Stimulated activated CD8-positive, alpha-beta memory T cell treated with anti-CD3 and anti-CD28 coated beads, Interleukin-2, amount 100 ng/mL, for 48 hours (primary cell): ENCODE data around the gene NR5A1.

ENCODE experiments used
- DNase-seq, 2 donors: peaks; one replicate each; pipeline ENCODE4 v3.0.0-alpha.2; 2020; ENCODE audit warnings: low read depth in 2 of 2

NR5A1 gene

DNA sequence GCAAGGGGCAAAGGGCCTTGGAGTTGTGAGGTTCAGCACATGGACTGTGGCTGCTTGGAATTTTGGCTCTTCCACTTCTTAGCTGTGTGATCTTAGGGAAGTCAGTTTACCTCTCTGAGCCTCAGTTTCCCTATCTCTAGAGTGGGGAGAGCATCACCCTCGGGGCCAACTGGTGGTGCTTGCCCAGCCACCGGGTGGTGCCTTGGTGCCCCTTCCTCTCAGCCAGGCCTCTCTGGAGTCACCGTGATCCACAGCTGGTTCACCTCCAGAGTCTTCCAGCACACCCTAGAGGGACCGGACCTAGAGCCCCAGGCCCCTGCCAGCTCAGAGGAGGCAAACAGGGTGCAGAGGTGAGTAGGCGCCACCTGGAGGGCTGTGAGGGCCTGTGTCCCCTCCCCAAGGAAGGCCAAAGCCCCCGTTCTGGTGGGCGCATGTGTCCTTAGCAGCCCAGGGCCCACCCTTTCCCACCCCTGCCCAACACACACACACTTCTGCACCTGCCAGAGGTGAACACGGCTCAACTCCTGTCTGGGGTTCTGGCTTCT, 49.2 kb downstream of the NR5A1 start:
- no peak for DNase-seq

DNA sequence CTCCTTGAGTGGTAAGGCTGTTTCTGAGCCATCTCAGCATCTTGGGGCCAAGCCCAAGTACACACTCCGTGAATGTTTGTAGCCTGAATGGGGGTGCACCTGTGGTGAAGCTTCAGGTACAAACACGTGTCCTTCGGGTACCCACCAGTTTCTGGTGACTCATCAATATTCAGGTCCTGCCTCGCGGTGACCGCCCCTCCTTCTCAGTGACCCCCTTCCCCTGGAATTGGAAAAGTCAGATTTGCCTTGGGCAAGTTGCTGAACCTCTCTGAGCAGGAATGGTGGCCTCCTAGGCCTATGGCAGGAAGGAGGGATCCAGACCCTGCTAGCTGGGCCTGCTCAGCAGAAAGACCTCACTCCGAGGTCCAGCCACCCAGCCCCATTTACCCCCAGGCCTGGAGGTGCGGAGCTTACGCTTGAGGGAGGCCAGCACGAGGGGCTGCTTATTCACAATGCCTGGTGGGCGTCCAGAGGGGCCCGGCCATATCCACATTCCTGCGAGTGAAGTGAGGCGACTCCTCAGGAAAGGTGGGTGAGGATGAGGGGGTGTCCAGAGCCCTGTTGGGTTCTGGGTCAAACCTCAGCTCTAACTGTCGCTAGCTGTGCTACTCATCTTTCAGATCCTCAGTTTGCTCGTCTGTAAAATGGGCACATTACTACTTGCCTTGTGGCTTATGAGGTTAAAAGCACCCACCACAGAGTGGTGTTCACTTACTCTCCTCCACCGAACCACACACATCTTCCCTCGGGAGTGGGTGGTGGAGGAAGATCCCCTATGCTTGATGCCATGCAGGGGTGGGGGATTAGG, 49.9 kb downstream of the NR5A1 start:
- no peak for DNase-seq

DNA sequence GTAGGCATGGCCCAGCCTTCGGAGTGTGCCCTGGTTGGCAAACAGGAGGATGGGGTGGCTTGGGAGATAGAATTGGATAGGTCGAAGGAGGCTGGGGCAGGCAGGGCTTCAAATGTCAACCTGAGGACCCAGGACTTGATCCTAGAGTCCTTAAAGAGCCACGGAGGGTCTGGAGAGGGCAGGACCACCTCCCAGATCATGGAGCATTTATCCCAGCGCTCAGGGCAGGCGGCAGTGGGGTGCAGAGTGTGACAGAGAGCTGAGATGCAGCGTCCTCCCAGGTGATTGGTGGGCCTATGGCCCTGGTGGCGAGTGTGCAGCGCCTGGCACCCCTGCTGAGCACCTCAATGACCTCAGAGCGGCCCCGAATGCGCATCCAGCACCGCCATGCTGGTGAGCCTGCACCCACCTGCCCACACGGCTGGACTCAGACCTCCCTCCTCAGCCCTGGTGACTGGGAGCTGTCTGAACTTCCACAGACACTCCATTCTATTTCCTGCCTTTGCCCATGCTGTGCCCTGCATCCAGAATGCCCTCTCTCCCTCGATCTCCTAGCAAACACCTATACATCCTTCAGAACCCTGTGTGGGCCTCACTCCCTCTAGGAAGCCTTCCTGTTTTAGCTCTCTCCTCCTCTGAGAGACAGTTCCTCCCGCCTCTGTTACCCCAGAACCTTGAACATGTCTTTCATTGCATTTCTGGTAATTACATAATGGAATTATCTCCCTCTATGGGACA, 50.7 kb downstream of the NR5A1 start:
- no peak for DNase-seq

DNA sequence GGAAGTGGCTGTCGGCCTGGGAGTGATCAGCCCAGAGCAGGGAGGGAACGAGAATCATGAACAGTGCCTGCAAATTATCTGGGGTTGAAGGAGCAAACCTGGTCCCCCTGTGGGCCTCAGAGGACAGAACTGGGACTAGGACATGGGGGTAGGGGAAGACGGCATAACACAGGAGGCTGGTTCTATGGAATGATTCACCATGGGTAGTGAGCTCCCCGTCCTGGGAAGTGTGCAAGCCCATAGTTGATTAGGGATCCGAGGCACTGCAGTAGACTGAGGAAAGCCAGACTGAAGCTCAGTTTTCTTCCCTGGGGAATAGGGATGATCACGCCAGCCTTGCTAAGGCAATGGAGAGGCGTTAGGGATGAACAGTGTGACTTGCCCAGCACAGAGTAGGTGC, 51.4 kb downstream of the NR5A1 start:
- no peak for DNase-seq

DNA sequence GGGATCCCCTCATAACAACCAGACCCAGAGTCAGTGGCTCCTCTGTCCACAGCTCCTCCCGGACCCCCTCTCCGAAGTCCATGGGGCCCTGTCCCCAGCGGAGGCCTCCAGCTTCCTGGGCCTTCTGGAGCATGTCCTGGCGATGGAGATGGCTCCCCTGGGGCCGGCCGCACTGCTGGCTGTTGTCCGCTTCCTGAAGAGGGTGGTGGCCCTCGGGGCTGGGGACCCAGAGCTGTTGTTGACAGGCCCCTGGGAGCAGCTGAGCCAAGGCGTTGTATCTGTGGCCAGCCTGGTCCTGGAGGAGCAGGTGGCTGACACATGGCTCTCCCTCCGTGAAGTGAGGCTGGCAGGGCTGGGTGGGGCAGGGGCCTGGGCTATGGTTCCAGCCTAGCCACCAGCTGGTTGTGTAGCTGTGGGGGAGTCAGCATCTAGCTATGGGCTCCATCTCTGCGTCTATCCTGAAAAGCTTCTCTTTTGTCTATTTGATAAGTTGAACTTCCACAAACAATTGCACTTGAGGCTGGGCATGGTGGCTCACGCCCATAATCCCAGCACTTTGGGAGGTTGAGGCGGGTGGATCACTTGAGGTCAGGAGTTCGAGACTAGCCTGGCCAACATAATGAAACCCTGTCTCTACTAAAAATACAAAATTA, 52.3 kb downstream of the NR5A1 start:
- DNase-seq, result no peak

DNA sequence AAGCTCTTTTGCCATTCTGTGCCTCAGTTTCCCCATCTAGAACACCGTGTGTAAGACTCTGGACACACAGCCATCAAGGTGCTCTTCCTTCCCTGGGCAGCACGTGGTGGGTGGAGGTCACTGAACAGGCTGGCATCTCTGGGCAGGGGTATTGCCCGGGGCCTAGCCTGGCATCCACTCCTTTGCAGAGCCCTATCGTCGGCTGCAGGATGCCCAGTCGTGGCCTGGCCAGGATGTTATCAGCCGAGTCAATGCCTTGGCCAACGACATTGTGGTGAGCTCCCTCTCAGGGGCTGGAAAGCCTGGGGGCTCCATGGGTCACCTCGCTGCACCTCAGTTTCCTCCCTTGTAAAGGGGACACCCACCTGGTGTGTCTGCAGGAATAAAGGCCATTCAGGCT, 52.9 kb downstream of the NR5A1 start:
- DNase-seq, result no peak

DNA sequence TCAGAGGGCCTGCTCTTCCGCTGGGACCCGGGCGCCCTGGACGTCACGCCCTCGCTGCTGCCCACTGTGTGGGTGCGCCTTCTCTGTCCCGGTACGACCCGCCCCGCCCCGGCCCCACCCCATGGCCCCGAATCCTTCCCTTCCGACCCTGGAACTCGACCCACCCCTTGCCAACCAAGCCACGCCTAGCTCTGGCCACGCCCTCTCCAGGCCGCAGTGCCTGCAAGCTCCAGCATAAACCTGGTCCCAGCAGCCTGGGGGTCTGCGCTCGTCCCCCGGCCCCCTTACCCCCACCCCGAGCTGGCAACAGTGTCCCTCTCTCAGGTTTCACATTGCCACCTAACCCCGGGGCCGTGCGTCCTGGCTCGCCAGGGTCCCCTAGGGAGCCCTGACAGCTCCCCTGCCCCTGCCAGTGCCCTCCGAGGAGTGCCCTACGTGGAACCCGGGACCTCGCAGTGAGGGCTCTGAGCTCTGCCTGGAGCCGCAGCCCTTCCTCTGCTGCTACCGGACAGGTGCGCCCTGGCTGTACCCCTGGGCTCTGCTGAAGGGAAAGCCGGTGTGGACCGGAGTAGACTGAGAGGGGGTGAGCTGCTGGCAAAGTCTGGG, 53.5 kb downstream of the NR5A1 start:
- DNase-seq, result peak in 1 of 2 donors; percentile 11

DNA sequence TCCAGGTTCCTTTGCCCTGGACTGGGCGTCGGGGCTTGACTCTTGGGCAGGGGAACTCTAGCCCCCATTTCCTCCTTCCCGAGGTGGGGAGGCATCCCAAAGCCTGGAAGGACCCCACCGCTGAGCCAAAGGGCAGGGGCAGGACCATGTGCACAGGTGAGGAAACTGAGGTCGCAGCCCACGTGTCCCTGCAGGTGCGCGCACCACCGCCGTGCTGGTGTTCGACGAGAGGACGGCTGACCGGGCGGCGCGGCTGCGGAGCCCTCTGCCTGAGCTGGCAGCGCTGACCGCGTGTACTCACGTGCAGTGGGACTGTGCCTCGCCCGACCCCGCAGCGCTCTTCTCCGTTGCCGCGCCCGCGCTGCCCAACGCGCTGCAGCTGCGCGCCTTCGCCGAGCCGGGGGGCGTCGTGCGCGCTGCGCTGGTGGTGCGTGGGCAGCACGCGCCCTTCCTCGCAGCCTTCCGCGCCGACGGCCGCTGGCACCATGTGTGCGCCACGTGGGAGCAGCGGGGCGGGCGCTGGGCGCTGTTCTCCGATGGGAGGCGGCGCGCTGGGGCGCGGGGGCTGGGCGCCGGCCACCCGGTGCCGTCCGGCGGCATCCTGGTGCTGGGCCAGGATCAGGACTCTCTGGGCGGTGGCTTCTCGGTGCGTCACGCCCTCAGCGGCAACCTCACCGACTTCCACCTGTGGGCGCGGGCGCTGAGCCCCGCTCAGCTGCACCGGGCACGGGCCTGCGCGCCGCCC, 54.2 kb downstream of the NR5A1 start:
- no peak for DNase-seq

DNA sequence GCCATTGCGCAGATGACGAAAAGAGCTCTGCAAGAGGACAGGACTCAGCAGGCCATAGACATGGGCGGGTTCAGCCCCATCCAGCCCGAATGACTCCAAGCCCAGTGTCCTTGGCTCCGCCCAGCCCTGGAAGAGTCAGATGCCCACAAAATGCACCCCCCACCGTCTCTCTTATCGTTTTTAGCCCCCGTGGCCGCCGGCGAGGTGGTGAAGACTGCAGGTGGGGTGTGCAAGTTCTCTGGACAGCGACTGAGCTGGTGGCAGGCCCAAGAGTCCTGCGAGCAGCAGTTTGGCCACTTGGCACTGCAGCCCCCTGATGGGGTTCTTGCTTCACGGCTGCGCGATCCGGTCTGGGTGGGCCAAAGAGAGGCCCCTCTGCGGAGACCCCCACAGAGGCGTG, 54.9 kb downstream of the NR5A1 start:
- DNase-seq, result no peak

DNA sequence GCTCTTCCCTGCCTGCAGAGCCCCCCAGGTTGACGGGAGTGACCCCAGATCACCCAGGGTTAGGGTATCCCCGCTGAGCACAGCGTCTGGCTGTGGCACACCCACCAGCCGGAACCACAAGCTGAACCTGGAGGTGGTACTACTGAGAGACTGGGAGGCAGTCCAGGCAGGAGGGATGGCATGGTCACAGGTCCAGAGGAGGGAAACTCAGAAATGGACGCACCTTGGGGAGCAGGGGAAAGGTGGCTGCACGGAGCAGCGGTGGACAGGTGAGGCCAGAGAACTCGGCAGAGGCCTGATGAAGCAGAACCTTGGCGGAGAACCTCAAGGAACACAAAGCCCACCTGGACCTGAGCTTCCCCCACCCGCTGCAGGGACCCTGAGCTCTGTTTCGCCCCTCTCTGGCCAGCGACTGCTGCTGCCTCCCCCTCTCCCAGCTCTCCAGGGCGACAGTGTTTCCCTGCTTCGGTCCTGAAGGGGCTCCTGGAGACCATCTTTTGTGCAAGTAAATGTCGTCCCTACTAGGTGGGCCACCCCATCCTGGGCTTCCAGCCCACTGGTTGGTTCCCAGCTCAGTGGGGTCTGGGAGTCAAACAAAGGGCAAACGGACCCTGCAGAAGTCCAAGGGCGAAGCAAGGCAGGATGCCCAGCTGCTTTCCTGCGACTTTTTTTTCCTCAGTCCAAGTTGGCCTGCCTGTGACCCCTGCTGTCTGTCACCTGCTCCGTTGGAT, 56.1 kb downstream of the NR5A1 start:
- DNase-seq, result no peak

DNA sequence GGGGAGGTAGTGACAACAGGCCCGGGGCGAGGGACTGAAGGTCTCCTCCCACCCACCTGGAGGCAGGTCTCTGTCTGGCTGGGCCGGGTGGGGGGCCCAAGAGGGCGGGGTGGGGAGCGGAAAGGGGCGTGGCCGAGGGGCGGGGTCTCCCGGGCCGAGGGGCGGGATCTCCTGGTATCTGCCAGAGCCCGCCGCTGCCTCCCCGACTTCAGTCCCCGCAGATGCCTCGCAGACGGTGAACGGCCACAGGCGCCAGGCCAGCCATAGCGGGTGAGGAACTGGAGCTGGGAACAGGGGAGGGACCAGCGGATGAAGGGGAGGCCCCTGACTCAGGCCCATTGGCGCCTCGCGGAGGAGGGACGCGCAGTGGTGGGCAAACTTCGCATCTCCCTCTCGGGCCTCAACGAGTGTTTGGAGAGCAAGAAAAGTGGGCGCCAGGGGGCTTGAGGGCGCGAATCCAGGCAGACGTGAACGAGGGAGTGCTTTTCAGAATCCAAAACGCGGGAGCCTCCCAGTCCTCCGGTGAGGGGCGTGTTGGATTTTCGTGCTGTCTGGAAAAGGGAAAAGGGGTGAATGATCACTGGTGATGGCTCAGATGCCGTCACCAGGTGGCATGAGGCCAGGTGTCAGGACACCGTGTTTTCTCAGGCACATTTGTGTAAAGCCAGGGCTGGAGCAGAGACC, 56.8 kb downstream of the NR5A1 start, which contains the start of gene ADGRD2:
ADGRD2 (plus strand) TSS at position 211 of the 684 bp plus-strand sequence. CDS start 1,216 bp downstream, outside the sequence.
- DNase-seq, result peak in 1 of 2 donors; percentile 20

DNA sequence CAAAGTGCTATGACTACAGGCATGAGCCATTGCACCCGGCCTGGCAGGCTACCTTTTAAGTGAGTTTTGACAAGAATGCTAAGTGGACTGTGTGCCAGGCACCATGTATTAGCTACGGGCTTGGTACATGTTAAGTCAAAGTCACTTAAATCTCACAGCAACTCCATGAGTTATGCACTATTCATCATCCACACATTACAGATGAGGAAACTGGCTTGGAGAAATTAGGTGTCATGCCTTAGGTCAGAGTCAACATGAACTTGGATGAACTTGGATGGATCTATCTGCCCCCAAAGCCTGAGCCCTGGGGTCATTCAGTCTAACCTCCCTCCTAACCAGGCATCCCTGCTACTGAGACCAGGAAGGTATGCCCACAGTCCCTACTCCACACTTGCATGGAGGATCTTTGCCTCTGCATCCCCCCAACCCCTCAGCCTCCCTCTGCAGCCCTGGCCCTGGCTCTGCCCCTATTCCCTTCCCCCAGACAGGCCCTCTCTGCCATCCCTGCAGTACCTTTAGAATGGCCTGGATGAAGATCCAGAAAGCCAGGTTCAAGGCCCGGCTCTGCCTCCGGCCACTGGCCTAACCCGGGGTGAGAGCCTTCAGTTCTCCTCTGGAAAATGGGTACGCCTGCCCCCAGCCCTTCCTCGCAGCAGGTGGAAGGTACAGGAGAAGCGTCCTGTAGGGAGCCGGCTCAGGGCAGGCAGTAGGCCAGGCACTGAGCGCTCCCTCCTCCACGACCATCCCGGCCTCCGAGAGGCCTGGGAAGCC, 57.6 kb downstream of the NR5A1 start:
- DNase-seq, result no peak

DNA sequence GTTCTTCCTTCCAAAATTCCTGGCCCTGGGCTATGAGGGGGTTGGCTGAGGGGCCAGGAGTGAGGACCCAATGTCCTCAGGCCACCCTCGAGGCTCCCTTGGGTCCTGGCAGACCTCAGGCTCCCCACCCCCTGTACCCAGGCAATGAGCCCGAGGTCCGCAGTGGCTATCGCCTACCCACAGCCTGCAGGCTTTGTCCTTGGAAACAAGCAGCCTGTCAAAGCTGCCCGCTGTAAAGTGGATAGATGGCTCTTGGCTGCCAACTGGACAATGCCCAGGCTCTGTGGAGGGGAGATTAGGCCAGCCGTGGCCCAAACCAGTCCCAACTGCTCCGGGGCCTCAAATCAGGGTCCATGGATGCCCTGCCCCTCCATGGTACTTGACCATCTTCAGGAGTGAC, 59.2 kb downstream of the NR5A1 start:
- no peak for DNase-seq

DNA sequence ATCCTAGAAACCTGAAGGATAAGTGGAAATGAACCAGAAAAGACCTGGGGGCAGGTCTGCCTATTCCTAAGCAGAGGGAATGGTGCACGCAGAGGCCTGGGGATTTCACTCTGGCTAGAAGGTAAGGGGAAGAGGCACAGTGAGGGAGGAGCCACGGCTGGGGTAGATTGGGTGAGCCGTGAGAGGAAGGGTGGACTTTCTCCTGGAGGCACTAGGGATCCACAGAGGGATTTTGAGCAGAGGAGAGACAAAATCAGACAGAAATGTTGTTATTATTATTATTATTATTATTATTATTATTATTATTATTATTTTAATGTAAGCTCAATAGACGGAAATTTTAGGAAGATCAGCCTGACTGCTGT, 59.9 kb downstream of the NR5A1 start:
- no peak for DNase-seq

DNA sequence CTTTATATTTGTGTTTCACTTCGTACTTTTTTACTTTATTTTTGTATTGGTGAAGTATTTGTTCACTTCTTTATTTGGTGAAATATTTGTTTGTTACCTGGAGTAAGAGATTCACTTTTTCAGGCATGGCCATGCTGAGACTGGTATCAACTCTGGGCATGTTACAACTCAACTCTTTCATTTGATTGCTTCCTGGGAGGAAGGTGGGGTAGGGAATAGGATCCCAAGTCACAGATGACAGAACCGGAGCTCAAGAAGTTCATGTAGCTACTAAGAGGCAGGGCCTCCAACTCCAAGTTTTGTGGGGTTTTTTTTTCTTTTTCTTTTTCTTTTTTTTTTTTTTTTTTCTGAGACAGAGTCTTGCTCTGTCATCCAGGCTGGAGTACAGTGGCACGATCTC, 63.0 kb downstream of the NR5A1 start:
- no peak for DNase-seq

DNA sequence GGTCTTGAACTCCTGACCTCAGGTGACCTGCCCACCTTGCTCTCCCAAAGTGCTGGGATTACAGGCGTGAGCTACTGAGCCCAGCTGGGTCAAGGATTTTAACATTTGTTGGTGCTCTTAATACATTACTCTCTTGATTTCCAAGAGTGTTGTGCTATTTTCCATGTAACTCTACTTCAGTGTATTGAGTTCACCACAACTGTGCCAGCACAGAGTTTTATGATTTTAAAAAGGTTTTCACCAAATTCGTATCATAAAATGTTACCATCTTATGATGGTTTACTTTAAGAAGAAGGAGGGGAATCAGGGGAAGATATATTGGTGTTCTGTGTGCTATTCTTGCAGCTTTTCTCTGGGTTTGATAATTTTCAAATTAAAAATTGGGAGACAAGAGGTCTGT, 63.6 kb downstream of the NR5A1 start:
- DNase-seq, result no peak

DNA sequence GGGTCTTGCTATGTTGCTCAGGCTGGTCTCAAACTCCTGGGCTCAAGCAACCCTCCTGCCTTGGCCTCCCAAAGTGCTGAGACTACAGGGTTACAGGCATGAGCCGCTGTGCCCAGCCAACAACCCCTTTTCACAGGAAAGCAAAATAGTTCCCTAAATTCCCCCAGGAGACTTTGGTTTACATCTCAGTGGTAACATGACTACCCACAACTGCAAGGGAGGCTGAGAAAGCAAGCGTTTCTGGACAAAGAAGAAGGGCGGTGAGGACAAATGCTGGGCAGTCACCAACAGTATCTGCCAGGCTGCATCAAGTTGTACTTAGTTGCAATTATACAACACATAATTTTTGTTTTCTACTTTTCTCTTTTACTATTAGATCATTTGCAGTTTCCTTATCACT, 64.4 kb downstream of the NR5A1 start:
- no peak for DNase-seq

DNA sequence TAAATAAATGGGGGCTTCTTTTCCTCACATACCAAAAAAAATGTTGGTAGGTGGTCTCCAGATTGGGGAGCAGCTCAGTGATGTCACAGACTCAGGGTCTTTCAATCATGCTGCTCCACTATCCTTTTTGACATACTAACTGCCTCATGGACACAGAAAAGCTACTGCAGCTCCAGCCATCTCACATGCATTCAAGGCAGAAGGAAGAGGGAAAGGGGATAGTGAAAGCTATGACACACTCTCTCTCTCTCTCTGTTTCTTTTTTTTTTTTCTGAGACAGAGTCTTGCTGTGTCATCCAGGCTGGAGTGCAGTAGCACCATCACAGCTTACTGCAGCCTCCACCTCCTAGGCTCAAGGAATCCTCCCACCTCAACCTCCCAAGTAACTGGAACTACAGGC, 64.8 kb downstream of the NR5A1 start:
- DNase-seq, result no peak

DNA sequence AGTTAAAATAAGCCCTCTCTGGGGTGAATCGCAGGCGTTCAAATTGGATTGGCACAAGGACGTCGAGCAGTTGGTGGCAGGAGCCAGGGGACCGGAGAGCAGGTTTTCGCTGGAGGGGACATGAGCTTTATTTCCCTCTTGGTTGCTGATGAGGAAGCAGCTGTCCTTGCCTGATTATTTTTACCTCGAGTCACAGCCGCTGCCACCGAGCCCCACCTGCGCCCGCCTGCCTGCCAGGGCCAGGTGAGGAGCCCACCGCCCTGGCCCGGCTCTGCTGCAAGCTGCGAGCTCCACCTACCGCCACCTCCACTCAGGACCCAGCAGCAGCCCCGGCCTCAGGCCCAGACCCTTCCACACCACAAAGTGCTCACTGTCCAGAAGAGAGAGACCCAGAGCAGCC, 65.9 kb downstream of the NR5A1 start:
- no peak for DNase-seq
